ENCODE results near the gene MAS1L.

MAS1L gene

DNA sequence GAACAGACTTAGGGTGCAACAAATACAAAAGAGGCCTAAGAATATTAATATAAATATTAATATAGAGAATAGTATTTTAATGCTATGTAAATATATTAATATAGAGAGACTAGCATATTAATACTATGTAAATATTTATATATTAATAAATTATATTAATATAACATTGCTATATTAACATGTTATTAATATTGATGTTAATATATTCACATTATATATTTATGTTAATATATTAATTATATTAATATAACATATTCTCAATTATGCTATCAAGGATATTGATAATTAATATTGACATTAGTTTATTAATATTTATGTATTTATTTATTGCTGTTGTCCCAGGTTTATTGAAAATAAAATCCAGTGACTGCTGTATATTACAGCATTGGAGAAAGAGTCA is 1.1 kb upstream of the MAS1L start:
- no peak overlapping the region for H3K4me3 ChIP-seq (ENCODE audit: low read length)
- DNase-seq (ENCODE audit: low read depth), result no peak
- TF ChIP-seq, protein P1, sequence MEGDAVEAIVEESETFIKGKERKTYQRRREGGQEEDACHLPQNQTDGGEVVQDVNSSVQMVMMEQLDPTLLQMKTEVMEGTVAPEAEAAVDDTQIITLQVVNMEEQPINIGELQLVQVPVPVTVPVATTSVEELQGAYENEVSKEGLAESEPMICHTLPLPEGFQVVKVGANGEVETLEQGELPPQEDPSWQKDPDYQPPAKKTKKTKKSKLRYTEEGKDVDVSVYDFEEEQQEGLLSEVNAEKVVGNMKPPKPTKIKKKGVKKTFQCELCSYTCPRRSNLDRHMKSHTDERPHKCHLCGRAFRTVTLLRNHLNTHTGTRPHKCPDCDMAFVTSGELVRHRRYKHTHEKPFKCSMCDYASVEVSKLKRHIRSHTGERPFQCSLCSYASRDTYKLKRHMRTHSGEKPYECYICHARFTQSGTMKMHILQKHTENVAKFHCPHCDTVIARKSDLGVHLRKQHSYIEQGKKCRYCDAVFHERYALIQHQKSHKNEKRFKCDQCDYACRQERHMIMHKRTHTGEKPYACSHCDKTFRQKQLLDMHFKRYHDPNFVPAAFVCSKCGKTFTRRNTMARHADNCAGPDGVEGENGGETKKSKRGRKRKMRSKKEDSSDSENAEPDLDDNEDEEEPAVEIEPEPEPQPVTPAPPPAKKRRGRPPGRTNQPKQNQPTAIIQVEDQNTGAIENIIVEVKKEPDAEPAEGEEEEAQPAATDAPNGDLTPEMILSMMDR (conservative IDR thresholded peaks at IDR 0.05; ENCODE audit: low read length), result no peak

DNA sequence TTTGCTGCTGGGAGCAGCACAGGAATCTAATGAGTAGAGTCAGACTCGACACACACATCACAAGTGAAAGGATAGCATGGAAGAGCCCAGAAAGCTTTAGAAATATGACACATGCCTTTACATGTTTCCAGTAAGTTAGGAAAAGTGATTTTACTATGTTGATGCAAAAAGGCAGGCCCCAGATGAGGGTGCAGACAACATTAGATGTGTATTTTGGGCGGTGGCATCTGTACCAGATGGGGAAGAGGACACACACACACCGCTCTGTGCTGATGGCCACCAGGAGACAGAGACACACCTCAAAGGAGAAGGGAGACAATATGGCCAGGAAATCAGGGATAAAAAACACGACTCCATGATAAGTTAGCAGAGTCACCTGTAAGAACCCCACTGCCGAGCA is 625 bp downstream of the MAS1L start:
- TF ChIP-seq, protein P1 (conservative IDR thresholded peaks at IDR 0.05; ENCODE audit: low read length), result no peak
- no peak overlapping the region for H3K4me3 ChIP-seq (ENCODE audit: low read length)
- DNase-seq (ENCODE audit: low read depth), result no peak

DNA sequence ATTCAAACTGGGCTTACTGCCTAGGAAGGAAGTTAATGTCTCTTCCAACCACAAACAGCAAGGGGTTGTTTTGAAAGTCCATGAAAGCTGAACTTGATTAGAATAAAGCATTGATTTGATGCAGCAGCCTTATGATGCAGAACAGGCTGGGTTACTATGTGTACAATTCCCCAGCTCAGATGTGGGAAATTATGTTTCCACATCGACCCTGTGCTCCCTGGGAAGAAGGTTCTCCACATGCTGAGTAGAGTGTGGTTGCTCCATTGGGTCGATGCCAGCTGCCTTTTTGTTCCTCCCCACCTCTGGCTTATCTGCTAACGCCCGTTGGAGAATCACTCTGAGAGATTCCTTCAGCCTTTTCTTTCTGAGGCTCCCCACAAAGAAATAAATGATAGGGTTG is 1.2 kb downstream of the MAS1L start:
- no peak for DNase-seq (ENCODE audit: low read depth)
- H3K4me3 ChIP-seq (ENCODE audit: low read length), result no peak overlapping the region
- TF ChIP-seq, protein P1 (conservative IDR thresholded peaks at IDR 0.05; ENCODE audit: low read length), result no peak

DNA sequence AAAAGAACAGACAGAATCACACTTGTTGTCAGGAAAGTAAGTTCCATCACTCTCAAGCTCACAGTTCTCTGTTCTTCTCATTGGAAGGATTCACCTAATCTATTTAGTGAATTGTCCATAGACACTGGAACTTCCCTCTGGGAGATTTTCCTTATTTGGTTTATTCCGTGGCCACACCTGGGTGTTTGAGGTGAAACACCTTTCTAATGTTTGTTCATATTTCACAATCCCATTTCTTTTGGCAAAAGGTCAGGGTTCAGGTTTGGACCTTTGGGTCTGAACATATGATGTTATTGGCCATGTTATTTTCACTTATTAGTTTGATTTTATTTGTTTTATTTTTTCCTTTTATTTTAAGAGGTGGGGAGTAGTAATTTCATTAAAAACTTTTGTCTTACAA is 4.0 kb downstream of the MAS1L start:
- DNase-seq (ENCODE audit: low read depth), result no peak
- TF ChIP-seq, protein P1 (conservative IDR thresholded peaks at IDR 0.05; ENCODE audit: low read length), result no peak
- no peak overlapping the region for H3K4me3 ChIP-seq (ENCODE audit: low read length)

DNA sequence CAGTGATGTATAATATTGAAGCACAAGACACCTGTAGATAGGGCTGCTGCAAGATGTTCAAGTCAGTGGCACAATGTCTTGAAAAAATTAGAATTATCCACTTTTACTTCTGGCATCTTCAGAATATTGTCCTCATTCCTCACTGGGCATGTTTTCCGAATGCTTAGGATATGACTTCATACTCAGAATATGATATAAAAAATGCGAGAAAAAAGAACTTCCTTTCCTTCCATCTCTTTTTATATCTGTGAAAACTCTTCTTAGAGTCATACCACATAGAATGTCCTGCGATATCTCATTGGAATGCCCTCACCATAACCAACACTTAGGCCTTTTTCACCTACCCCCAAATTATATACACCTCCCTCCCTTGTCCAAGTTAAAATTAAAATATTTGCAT is 4.6 kb downstream of the MAS1L start:
- DNase-seq (ENCODE audit: low read depth), result no peak
- H3K4me3 ChIP-seq (ENCODE audit: low read length), result no peak overlapping the region
- TF ChIP-seq, protein P1 (conservative IDR thresholded peaks at IDR 0.05; ENCODE audit: low read length), result no peak

DNA sequence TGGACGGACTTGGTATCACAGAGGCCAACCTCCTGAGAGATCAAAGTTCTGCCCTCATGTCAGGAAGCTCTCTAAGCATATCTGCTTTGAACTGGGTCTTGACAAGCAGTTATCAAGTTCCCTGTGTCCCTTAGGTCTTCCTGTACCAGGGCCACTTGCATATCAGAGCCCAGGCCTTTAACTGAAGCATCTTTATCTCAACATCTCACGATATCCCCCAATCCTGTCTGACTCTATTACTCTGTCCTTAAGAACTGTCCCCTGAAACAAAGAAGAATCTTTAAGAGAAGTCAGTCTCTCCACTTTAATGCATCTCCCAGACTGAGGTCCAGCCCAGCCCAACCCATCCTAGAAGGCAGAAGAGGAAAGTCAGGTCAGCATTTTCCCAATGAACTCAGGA is 8.2 kb downstream of the MAS1L start:
- TF ChIP-seq, protein P1 (conservative IDR thresholded peaks at IDR 0.05; ENCODE audit: low read length), result no peak
- no peak for DNase-seq (ENCODE audit: low read depth)
- no peak overlapping the region for H3K4me3 ChIP-seq (ENCODE audit: low read length)

DNA sequence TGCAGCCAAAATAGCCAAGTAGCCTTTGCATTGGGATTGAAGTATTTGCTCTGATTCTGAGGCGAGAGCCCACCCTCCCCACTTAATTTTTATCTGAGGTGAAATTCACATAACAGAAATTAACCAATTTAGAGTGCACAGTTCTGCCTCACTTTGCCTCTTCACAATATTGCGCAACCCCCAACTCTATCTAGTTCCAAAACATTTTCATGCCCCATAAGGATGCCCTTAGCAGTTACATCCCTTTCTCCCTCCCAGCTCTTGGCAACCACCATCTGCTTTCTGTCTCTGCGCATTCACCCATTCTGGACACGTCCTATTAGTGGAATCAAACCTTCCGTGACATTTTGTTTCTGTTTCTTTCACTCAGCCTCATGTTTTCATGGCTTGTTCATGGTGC is 9.0 kb downstream of the MAS1L start:
- DNase-seq (ENCODE audit: low read depth), result no peak
- no peak overlapping the region for H3K4me3 ChIP-seq (ENCODE audit: low read length)
- TF ChIP-seq, protein P1 (conservative IDR thresholded peaks at IDR 0.05; ENCODE audit: low read length), result no peak

Data from AG10803 (cell line).